MG63 (cell line): ENCODE measurements around the gene IZUMO4. TPM values are rescaled to one million over a fixed set of nuclear protein-coding genes. Genes with fewer than 3 reads are reported as not detected.
"Not testable (repeated sequence)": the region's sequence is repeated elsewhere in the genome, so short reads cannot be mapped to it uniquely, and the experiment has no call there.

Experiments used
- DNase-seq: peaks from one replicate; pipeline ENCODE4 v3.0.0-alpha.2; 2020
- H3K27me3 ChIP-seq: fragments of 250-450 bp; sonication (Bioruptor Pico); 2 replicates; pipeline ENCODE4 v1.5.1; 2020; ENCODE audit warnings: mild to moderate bottlenecking, moderate library complexity
- H3K36me3 ChIP-seq: fragments of 250-450 bp; sonication (Bioruptor Pico); 2 replicates; pipeline ENCODE4 v1.5.1; 2020; ENCODE audit warnings: mild to moderate bottlenecking, moderate library complexity
- H3K4me3 ChIP-seq: fragments of 250-450 bp; sonication (Bioruptor Pico); 2 replicates; pipeline ENCODE4 v1.5.1; 2020; ENCODE audit warnings: mild to moderate bottlenecking, moderate library complexity
- H3K9me3 ChIP-seq: fragments of 250-450 bp; sonication (Bioruptor Pico); 2 replicates; pipeline ENCODE4 v1.5.1; 2020; ENCODE audit warnings: mild to moderate bottlenecking, moderate library complexity
- total RNA-seq: library from RNA; depleted of rRNA; stranded (reverse); fragments of >200 nt; shearing (Covaris generic); gene quantifications from 2 replicates; pipeline ENCODE4 v1.2.3, GENCODE V29; 2014; ENCODE audit warnings: low replicate concordance

Gene IZUMO4
- total RNA-seq, 1 experiment from 2014 or later: not detected

- not testable (repeated sequence) for H3K27me3 ChIP-seq, H3K9me3 ChIP-seq, H3K4me3 ChIP-seq, H3K36me3 ChIP-seq, DNase-seq
Observed at GRCh38 chr19:2091926-2092525, 4.7 kb upstream of the IZUMO4 start.

- Histone ChIP-seq H3K36me3 (no peaks in the 10 kb centered on the region; the same call in 1 of the 2 replicates), H3K27me3 (no peaks in the 10 kb centered on the region), H3K4me3 (peak within 1 kb of the TSS; percentile 83), H3K9me3 (no peaks in the 10 kb centered on the region)
- peak; percentile 87 for DNase-seq
Observed at GRCh38 chr19:2096034-2096479, 658 bp upstream of the IZUMO4 start, which contains the start of gene MOB3A. Gene MOB3A, minus strand, starts transcription at chr19:2096326. Its CDS starts 17,766 bp downstream, at chr19:2078560.

- Histone ChIP-seq H3K9me3 (no peaks in the 10 kb centered on the region), H3K27me3 (no peaks in the 10 kb centered on the region), H3K4me3 (peak overlapping the region; percentile 22; the same call in 1 of the 2 replicates), H3K36me3 (no peaks in the 10 kb centered on the region; the same call in 1 of the 2 replicates)
- no peak for DNase-seq
Observed at GRCh38 chr19:2097203-2097885, 629 bp downstream of the IZUMO4 start.

- no peaks in the 10 kb centered on the region; the same call in 1 of the 2 replicates for H3K36me3 ChIP-seq
- no peaks in the 10 kb centered on the region for H3K27me3 ChIP-seq
- no peak for DNase-seq
- H3K4me3 ChIP-seq: no peak overlapping the region
- no peaks in the 10 kb centered on the region for H3K9me3 ChIP-seq
Observed at GRCh38 chr19:2097886-2098327, 1.2 kb downstream of the IZUMO4 start.

GRCh38 chr19:2099054-2099501 lies 2.4 kb downstream of the IZUMO4 start:
- Histone ChIP-seq H3K27me3 (no peaks in the 10 kb centered on the region), H3K4me3 (no peak overlapping the region), H3K36me3 (no peaks in the 10 kb centered on the region; the same call in 1 of the 2 replicates), H3K9me3 (no peaks in the 10 kb centered on the region)
- DNase-seq: no peak

GRCh38 chr19:2099937-2100718 lies 3.4 kb downstream of the IZUMO4 start:
- peaks cover under 1% of the 10 kb centered on the region; the same call in 1 of the 2 replicates for H3K36me3 ChIP-seq
- H3K9me3 ChIP-seq: no peaks in the 10 kb centered on the region
- H3K27me3 ChIP-seq: no peaks in the 10 kb centered on the region
- no peak overlapping the region for H3K4me3 ChIP-seq
- DNase-seq: no peak

- Histone ChIP-seq H3K36me3 (peaks cover 6% of the 10 kb centered on the region), H3K4me3 (no peak overlapping the region), H3K9me3 (no peaks in the 10 kb centered on the region), H3K27me3 (no peaks in the 10 kb centered on the region)
- no peak for DNase-seq
Observed at GRCh38 chr19:2100719-2101061, 4.0 kb downstream of the IZUMO4 start.

- H3K36me3 ChIP-seq: peaks cover 16% of the 10 kb centered on the region
- H3K9me3 ChIP-seq: no peaks in the 10 kb centered on the region
Observed at GRCh38 chr19:2101417-2102335, 5.0 kb downstream of the IZUMO4 start.

GRCh38 chr19:2103045-2103707 lies 6.5 kb downstream of the IZUMO4 start:
- no peaks in the 10 kb centered on the region for H3K9me3 ChIP-seq
- no peak overlapping the region for H3K4me3 ChIP-seq
- peaks cover 23% of the 10 kb centered on the region for H3K36me3 ChIP-seq
- no peaks in the 10 kb centered on the region for H3K27me3 ChIP-seq
- DNase-seq: no peak

More at GRCh38 chr19:2101417-2102335, 5.0 kb downstream of the IZUMO4 start:
- no peak for DNase-seq
- Histone ChIP-seq H3K27me3 (no peaks in the 10 kb centered on the region), H3K4me3 (no peak overlapping the region)

- Histone ChIP-seq H3K36me3 (peaks cover 25% of the 10 kb centered on the region), H3K27me3 (no peaks in the 10 kb centered on the region), H3K9me3 (no peaks in the 10 kb centered on the region), H3K4me3 (no peak overlapping the region)
- DNase-seq: no peak
Observed at GRCh38 chr19:2108251-2109016, 11.7 kb downstream of the IZUMO4 start.

- Histone ChIP-seq H3K36me3 (peaks cover 25% of the 10 kb centered on the region), H3K4me3 (no peak overlapping the region), H3K9me3 (no peaks in the 10 kb centered on the region), H3K27me3 (no peaks in the 10 kb centered on the region)
- no peak for DNase-seq
Observed at GRCh38 chr19:2109046-2109864, 12.5 kb downstream of the IZUMO4 start.

- Histone ChIP-seq H3K27me3 (no peaks in the 10 kb centered on the region), H3K4me3 (no peak overlapping the region), H3K9me3 (no peaks in the 10 kb centered on the region), H3K36me3 (peaks cover 18% of the 10 kb centered on the region)
- no peak for DNase-seq
Observed at GRCh38 chr19:2110822-2111221, 14.1 kb downstream of the IZUMO4 start.

GRCh38 chr19:2111425-2111824 lies 14.7 kb downstream of the IZUMO4 start:
- no peaks in the 10 kb centered on the region for H3K27me3 ChIP-seq
- no peak for DNase-seq
- H3K36me3 ChIP-seq: peaks cover 12% of the 10 kb centered on the region
- no peaks in the 10 kb centered on the region for H3K9me3 ChIP-seq
- no peak overlapping the region for H3K4me3 ChIP-seq

GRCh38 chr19:2111886-2112285 lies 15.2 kb downstream of the IZUMO4 start:
- Histone ChIP-seq H3K9me3 (no peaks in the 10 kb centered on the region), H3K36me3 (peaks cover 7% of the 10 kb centered on the region), H3K27me3 (no peaks in the 10 kb centered on the region), H3K4me3 (no peak overlapping the region)
- DNase-seq: no peak
